ENCODE data around the gene EEFSEC. TPM values are rescaled to one million over a fixed set of nuclear protein-coding genes. Genes with fewer than 3 reads are reported as not detected.

The EEFSEC gene
- total RNA-seq, 1 experiment from 2014 or later: 9.5 TPM

GRCh38 chr3:128318275-128318941 lies 165.1 kb downstream of the EEFSEC start:
- Histone ChIP-seq H3K14ac (ENCODE audit: insufficient read depth, low read length) (no peak overlapping the region), H3K27ac (ENCODE audit: insufficient read length, low read depth, low read length) (no peak overlapping the region), H3T11ph (ENCODE audit: low read length) (no peak overlapping the region), H2AFZ (ENCODE audit: low read length) (no peak overlapping the region), H3K23me2 (ENCODE audit: insufficient read length, low read depth, low read length, poor library complexity, severe bottlenecking) (no peaks in the 10 kb centered on the region), H3K79me1 (ENCODE audit: insufficient read depth, low read depth, low read length, poor library complexity, severe bottlenecking) (no peaks in the 10 kb centered on the region), H2BK20ac (ENCODE audit: low read depth, low read length, poor library complexity, severe bottlenecking) (no peak overlapping the region), H3K23ac (ENCODE audit: insufficient read length, low read depth, low read length) (no peak overlapping the region), H2BK120ac (ENCODE audit: low read depth, low read length, poor library complexity, severe bottlenecking) (no peak overlapping the region), H3K4me2 (ENCODE audit: insufficient read depth, insufficient read length, low read length) (no peak overlapping the region), H4K91ac (ENCODE audit: insufficient read length, low read depth, low read length) (no peak overlapping the region), H2AK5ac (ENCODE audit: insufficient read length, low read length) (no peak overlapping the region), H2BK12ac (ENCODE audit: insufficient read length, low read depth, low read length) (no peak overlapping the region), H4K20me1 (ENCODE audit: control insufficient read depth, insufficient read depth, insufficient read length) (peaks cover 2% of the 10 kb centered on the region), H4K8ac (replicated peaks; ENCODE audit: insufficient read length, low read depth, low read length) (no peak overlapping the region), H3K9ac (ENCODE audit: extremely low read depth, insufficient read length, low read length) (no peak overlapping the region), H3K18ac (ENCODE audit: insufficient read length, low read depth, low read length) (no peak overlapping the region), H3K56ac (ENCODE audit: insufficient read length, low read depth, low read length) (no peak overlapping the region), H2BK15ac (ENCODE audit: low read depth, low read length) (no peak overlapping the region), H3K9me3 (ENCODE audit: control insufficient read depth, low read depth, low read length) (no peaks in the 10 kb centered on the region), H3K4me1 (ENCODE audit: insufficient read depth, low read length) (no peaks in the 10 kb centered on the region), H4K5ac (ENCODE audit: insufficient read length, low read depth, low read length) (no peak overlapping the region), H3K27me3 (ENCODE audit: insufficient read depth, low read length) (no peaks in the 10 kb centered on the region), H3K79me2 (ENCODE audit: insufficient read depth, low read length) (no peaks in the 10 kb centered on the region), H2BK5ac (ENCODE audit: insufficient read length, low read length) (no peak overlapping the region), H3K4ac (ENCODE audit: low read depth, low read length) (no peak overlapping the region)
- peaks cover 2 to 6% of the 10 kb centered on the region in 2 experiments; a peak in 2 of 4 replicates for H3K4me1 Mint-ChIP-seq
- no peak overlapping the region for H3K4me3 Mint-ChIP-seq
- H3K27me3 Mint-ChIP-seq (ENCODE audit: low read depth): no peaks in the 10 kb centered on the region; the same call in 1 of the 2 replicates
- peak; percentile 29 for DNase-seq
- WGBS (ENCODE audit: extremely low coverage, insufficient read length, low lambda C conversion rate): no CpG with 5 or more reads among the region's 11 CpGs
- TF ChIP-seq CTCF (conservative IDR thresholded peaks at IDR 0.05): no peak
- H3K36me3 Mint-ChIP-seq (ENCODE audit: insufficient read depth in 1 of 3, low read depth in 3 of 3): no peaks in the 10 kb centered on the region; a peak in 1 of 7 replicates
- peak overlapping the region in 2 of 3 experiments; percentile 35 to 44; a peak in 2 of 7 replicates for H3K27ac Mint-ChIP-seq
- no peaks in the 10 kb centered on the region for H3K9me3 Mint-ChIP-seq
